Stimulated activated CD4-positive, alpha-beta T cell treated with anti-CD3 and anti-CD28 coated beads, TNF-alpha, amount 100 ng/mL, for 4 hours (primary cell): ENCODE results near the gene MAPK4.

Source experiments
- DNase-seq, 3 experiments: peaks; one replicate each; pipeline ENCODE4 v3.0.0-alpha.2; 2020; ENCODE audit warnings: low read depth in 3 of 3

Gene MAPK4

DNA sequence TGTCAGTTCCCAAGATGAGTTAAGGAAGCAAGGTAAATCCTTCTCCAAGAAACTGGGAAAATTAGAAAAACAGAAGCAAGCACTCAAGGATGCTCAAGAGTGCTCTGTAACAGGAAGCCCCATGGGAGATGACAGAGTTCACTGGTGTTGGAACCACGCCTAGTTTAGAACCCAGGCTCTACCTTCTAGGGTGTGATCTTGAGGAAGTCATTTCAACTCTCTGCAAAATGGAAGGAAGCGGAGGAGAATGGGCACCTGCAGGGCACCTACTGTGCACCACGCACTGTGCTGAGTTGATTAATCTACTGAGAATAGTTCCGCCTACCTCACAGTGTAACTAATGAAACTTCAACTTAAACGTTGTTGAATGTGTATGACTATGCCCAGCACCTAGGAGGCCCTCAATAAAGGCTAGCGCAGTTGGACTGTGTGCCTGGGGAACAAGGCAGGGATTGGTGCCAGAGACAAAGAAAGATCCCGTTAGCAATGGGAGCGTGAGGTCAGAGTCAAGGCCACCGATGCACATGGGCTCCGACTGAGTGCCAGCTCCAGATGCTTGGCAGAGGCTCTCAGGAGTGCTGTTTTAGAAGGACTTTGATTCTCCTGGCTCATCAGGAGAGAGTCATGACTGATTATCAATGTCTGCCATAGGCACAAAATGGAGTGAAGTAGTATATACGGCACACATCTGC, 93.7 kb downstream of the MAPK4 start:
- no peak for DNase-seq

DNA sequence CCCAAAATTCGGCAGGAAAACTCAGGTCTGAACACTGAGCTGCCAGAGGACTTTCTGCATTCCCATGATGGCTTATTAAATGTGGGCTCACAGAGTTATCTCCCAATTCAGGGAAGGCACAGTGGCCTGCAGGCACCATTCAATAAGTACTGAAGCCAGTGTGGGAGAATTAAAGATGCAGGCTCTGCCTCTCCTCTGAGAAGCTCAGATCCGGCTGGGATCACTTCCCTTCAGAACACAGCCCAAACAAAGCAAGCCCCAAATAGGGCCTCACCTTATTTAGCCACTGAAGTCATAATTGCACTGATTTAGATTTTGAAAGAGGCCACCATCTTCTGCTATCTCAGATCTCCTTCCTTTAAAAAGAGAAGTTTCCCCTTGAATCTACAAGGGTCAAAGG, 94.3 kb downstream of the MAPK4 start:
- DNase-seq: no peak

DNA sequence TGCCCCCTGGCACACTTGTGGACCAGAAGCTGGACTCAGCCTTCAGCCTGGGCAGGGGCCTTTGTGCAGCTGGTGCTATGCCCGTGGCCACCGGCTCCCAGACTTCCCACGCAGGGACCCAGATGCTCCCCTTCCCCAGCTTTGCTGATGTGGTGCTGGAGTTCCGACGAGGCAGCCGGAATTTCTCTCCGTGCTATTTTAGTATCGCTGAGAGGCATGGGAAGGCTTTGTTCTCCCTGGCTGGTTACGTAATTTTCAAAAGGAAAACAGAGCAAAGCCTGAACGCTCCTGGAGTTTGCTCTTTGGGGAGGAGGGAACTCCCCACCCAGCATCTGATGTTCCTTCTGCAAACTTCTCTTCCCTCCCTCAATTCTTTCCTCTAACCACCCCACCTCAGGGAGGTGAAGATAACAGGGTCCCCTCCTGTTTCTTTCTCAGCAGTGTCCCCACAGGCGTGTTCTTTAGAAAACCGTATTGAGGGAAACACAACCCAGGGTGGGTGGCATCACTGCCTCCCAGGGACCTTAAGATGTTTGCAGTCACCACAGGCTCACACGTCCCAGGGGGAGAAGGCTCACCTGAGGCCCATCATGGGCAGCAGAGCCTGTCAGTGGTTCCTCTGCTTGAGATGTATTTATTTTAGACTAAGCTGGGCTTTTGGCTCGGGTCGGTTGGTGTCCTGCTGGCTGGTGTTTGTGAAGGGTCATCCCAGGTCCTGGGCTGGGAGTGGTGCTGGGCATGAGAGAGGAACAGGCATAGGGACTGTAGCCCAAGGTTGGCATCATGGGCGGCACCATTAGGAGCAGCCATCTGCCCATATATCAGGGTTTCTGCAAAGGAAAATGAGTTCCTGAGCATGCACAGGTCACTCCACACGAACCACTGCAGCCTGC, 95.0 kb downstream of the MAPK4 start:
- no peak for DNase-seq

- no peak for DNase-seq
These were observed 96.5 kb downstream of the MAPK4 start for GRCh38 chr18:50656396-50656795.

DNA sequence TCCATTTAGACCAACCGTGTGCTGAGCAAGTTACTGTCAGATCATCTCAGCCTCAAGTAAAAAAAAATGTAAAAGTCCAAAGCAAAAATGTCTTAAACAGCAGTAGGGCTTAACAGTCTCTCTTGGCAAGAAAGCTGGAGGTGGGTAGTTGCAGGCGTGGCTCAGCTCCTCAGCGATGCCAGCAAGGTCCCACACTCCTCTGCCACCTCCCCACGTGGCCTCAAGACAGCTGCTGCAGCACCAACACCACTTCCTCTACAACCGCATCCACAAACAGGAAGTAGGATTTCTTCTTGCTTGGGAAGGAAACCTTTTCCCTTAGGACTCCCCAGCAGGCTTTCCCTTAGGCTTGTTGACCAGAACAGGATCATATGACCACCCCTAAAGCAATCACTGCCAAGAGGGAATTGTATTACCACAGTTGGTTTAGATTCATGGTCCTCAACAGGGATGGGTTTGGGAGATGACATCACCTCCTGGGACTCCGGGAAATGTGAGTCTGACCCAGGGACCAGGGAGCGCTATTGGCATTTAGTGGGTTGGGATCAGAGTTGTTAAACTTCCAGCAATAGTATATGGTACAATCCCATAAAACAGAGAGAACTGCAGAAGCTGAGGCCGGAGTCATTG, 97.1 kb downstream of the MAPK4 start:
- DNase-seq: no peak

- DNase-seq: no peak
These were observed 98.7 kb downstream of the MAPK4 start for GRCh38 chr18:50658601-50659000.

DNA sequence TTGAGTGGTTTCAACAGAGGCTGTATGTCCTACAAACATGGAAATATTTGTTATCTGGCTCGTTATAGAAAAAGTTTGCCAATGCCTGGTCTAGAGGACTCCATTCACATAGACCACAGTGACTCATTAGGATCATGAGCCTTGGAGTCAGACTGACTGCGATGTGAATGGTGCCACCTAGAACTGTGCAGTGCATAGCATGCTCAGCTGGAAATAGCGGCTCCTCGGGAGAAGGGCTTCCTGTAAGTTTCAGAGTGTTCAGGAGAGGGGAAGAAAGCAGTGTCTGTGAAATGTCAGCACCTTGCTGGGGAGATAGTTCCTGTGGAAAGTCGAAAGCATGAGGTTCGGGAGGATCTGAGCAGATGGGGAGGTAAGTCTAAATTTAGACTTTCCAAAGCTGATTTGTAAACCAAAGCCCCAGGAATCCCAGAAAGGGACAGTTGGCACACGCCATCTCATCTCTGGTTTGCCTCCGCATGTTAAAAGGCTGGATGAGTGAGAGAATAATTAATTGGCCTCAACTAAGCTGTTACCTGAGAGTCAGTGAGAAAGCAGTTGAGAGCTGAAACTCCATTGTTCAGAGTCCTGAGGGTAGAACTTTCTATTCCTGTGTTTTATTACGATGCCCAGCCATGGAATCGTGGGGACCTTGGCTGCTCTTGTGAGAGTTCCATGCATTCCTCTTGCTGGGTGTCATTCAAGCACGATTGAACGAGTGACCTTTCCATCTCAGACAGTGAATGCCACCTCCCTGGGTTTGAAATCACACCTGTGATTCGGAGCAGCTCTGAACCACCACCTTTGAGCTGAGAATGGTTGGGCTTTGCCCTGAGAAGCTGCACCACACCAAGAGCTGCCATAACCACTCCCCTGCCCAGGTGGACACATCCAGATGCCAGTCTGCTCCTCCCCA, 99.5 kb downstream of the MAPK4 start:
- DNase-seq: no peak

DNA sequence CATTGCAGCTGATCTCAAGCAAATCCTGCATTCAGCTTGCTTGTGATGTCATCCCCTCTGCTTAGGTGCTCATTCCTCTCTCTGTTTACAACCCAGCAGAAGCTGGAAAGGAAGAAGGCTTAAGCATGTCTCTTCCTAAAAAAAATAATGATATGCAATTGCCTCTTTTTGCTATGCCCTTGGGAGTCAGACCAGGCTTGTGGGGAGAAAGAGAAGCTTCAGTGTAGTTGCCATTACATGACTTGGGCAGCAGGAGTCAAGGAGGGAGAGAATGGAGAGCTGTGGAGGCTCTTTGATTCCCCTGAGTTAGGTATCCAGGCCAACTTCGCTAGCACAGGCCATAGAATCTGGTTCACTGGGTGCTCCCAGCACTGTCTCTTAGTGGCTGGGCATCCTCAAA, 101.1 kb downstream of the MAPK4 start:
- no peak for DNase-seq

DNA sequence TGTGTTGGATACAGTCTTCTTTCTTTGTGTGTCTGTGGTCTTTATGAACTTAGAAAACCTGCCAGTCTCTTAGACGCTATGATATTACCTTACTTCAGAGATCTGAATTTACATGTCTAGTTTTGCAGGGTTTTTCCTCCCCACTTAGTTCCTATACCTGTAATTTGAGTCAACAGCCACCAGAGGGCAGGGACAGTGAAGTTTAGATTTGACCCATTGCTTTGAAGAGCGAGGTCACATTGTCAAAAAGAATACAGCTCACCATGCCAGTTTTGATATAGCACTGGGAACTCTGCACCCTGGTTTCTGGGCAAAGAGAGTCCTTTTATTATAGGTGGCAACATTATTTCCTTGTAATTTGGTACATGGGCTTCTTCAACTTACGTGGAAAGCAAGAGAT, 102.3 kb downstream of the MAPK4 start:
- no peak for DNase-seq

DNA sequence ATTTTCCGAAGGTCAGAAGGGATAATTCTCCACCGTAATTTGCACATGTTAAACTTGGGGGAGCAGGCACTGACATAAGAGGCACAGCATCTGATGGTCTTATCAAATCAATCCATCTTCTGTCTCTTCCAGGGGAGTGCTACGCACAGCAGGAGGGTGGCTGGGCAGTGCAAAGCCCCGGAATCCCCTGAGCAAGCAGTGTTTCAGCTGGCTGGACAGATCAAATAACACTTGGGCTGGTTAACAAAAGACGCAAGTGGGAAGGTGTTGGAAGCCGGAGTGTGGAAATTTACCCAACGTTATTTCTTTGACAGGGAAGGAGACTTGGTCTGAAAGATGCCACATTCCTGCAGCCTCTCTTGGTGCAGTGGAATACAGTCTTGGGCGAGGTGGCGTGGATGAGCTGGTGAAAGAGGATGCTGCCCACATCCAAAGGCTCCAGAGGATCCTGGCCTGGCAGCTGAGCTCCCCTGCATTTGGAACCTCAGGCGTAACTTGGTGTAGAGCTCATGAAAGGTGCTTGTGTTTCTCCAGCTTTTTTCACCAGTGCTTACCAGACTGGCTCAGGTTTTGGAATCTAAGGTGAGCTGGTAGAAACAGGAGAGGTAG, 103.0 kb downstream of the MAPK4 start:
- DNase-seq: no peak

DNA sequence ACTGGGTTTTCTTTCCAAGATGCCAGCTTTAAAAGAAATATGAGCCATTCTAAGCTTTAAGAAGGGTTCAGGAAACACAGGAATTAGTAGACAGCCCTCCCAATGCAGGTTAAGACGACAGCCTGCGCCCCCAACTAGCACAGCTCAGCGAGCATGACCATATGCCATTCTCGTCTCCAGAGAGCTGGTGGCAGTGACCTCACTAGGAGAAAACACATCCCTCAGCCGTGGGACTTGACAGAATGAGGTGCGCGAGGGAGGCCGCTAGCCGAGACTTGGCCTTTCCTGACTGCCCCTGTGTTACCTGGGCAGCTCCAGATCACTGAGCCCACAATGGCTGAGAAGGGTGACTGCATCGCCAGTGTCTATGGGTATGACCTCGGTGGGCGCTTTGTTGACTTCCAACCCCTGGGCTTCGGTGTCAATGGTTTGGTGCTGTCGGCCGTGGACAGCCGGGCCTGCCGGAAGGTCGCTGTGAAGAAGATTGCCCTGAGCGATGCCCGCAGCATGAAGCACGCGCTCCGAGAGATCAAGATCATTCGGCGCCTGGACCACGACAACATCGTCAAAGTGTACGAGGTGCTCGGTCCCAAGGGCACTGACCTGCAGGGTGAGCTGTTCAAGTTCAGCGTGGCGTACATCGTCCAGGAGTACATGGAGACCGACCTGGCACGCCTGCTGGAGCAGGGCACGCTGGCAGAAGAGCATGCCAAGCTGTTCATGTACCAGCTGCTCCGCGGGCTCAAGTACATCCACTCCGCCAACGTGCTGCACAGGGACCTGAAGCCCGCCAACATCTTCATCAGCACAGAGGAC, 103.9 kb downstream of the MAPK4 start:
- no peak for DNase-seq

- DNase-seq: no peak
These were observed 105.1 kb downstream of the MAPK4 start for GRCh38 chr18:50665015-50665414.

DNA sequence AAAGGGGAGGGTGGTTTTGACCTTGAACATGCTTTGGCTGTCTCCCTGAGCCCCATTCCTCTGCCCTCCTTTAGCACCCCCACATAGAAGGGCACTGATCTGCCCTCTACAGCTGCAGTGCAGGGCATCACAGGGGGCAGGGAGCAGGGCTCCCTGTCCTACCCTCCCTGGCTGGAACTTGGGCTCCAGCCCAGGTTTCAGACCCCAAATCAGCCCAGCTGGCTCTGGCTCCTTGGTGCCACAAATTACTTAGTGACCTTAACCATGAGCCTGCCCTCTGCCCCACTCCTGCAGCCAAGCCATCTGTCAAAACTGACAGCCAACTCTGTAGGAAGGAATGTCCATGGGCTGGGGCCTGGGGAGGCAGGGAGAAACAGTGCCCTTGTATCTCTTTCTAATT, 105.6 kb downstream of the MAPK4 start:
- no peak for DNase-seq

- DNase-seq: no peak
These were observed 106.6 kb downstream of the MAPK4 start for GRCh38 chr18:50666536-50666935.

GRCh38 chr18:50671376-50671775, 111.5 kb downstream of the MAPK4 start:
- no peak for DNase-seq

DNA sequence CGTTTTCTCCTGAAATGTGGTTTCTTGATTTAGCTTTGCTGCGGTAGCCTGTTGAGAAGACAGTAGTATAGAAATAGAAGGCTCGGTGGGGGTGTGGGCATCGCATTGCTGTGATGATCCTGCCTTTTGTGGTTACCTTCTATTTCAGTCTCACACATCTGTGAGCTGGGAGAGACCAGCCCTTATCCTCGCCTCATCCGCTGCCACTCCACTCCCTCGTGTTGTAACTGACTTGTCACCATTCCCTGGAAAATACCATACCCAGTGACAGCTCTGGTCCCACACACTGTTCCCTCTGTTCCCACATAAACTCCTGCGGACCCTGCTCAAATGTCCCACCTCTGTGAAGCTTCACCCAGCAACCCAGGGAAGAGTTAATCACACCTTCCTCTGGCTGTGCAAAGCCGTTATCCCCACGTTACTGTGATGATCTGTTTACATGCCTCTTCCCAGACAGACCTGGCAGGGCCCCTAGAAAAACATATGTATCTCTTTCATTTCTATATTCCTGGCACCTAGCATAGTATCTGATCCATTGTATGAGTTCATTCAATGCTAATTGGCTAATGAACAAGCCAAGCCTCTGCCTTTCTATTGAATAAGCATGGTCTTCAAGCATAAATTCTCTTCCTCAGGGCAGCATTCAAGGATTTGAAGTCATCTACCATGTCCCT, 114.6 kb downstream of the MAPK4 start:
- no peak for DNase-seq

- no peak for DNase-seq
These were observed 115.2 kb downstream of the MAPK4 start for GRCh38 chr18:50675043-50675442.

DNA sequence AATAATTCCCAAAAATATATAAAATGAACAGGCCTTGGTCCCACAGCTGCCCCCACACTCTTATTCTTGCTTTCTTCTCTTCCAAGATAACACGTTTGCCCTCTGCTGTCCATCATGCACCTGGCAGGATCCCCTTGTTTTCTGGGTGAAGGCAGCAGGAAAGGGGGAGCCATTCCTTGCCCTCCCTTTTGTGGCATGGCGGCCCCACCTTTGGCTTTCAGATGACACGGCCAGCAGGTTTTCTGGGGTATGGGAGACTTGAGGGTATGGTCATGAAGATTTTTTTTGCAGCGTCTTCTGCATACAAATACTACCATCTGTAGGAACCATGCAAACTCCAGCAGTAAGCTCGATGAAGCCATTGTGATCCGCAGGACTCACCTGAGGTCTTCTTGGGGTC, 118.8 kb downstream of the MAPK4 start:
- no peak for DNase-seq

GRCh38 chr18:50679056-50679455, 119.2 kb downstream of the MAPK4 start:
- no peak for DNase-seq

DNA sequence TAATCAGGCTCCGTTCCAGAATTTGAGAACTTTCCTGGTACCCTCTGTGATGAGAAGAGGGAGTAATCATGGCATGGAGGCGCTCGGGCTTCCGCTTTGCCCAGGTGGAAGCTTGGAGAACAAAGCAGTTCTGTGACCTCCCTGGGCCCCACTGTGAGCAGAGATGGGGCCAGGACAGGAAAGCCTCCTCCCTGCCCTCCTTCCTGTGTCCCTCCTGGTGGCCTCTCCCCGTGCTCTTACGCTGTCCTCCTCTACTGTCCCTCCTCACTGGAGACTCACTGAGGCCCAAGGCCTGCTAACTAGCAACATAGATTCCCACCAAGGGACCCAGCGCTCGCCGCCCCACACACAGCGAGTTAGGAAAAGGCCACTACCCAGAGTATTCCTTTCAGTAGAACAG, 119.8 kb downstream of the MAPK4 start:
- no peak for DNase-seq
